ENCODE measurements around the gene IQCM. TPM values are rescaled to one million over a fixed set of nuclear protein-coding genes. Genes with fewer than 3 reads are reported as not detected.

IQCM gene
- polyA plus RNA-seq, 3 donors = not detected

GRCh38 chr4:149426461-149426860, 389.2 kb downstream of the IQCM start:
- Histone ChIP-seq H3K9me3 (replicated peaks in 1 of 2; ENCODE audit: control insufficient read depth in 1 of 2, insufficient read depth in 1 of 2, low read length in 2 of 2) (no peaks in the 10 kb centered on the region), H3K4me2 (replicated peaks; ENCODE audit: extremely low read depth, low read length, poor library complexity, severe bottlenecking) (no peak overlapping the region), H3K27ac (ENCODE audit: low read depth in 1 of 2, low read length in 2 of 2) (no peak overlapping the region), H4K20me1 (ENCODE audit: insufficient read depth, low read length) (no peaks in the 10 kb centered on the region), H2AFZ (ENCODE audit: insufficient read depth, low read depth, low read length, poor library complexity, severe bottlenecking) (no peak overlapping the region), H3K36me3 (replicated peaks in 1 of 2; ENCODE audit: control insufficient read depth in 1 of 2, insufficient read depth in 2 of 2, low read length in 2 of 2) (no peaks in the 10 kb centered on the region), H3K4me3 (replicated peaks in 1 of 3; ENCODE audit: low read depth in 2 of 3, low read length in 3 of 3) (no peak overlapping the region), H3K9ac (ENCODE audit: insufficient read depth, low read length, poor library complexity, severe bottlenecking) (no peak overlapping the region), H3K79me2 (ENCODE audit: insufficient read depth, low read length) (no peaks in the 10 kb centered on the region), H3K27me3 (ENCODE audit: control insufficient read depth in 2 of 2, insufficient read depth in 2 of 2, low read length in 2 of 2) (no peaks in the 10 kb centered on the region), H3K4me1 (ENCODE audit: control insufficient read depth in 1 of 2, insufficient read depth in 2 of 2, low read length in 2 of 2) (no peaks in the 10 kb centered on the region)
- no peaks in the 10 kb centered on the region for H3K4me1 Mint-ChIP-seq
- WGBS (ENCODE audit: insufficient coverage) = 100% methylated on average over 1 of the region's 1 CpG
- H3K9me3 Mint-ChIP-seq = peaks cover 0 to 2% (median 0%) of the 10 kb centered on the region in 7 donors
- H3K27me3 Mint-ChIP-seq (ENCODE audit: low read depth in 3 of 3) = no peaks in the 10 kb centered on the region
- intact Hi-C loops (cut with micrococcal nuclease) = no loop called here
- no peak for TF ChIP-seq CTCF (IDR thresholded peaks at IDR 0.05)
- no peaks in the 10 kb centered on the region for H3K36me3 Mint-ChIP-seq
- H3K4me3 Mint-ChIP-seq = no peak overlapping the region
- no peak for DNase-seq
- no peak overlapping the region for H3K27ac Mint-ChIP-seq

GRCh38 chr4:149409555-149409962, 406.1 kb downstream of the IQCM start:
- no peaks in the 10 kb centered on the region for H3K27me3 ChIP-seq (ENCODE audit: control insufficient read depth in 2 of 2, insufficient read depth in 2 of 2, low read length in 2 of 2)
- TF ChIP-seq CTCF (IDR thresholded peaks at IDR 0.05) = no peak
- Mint-ChIP-seq H3K27ac (no peak overlapping the region), H3K27me3 (ENCODE audit: low read depth in 3 of 3) (no peaks in the 10 kb centered on the region), H3K4me1 (no peaks in the 10 kb centered on the region), H3K4me3 (no peak overlapping the region), H3K9me3 (peaks cover 0 to 7% (median 0%) of the 10 kb centered on the region in 7 donors), H3K36me3 (no peaks in the 10 kb centered on the region)
- H3K4me2 ChIP-seq (replicated peaks; ENCODE audit: extremely low read depth, low read length, poor library complexity, severe bottlenecking) = no peak overlapping the region
- no peak for DNase-seq
- no peaks in the 10 kb centered on the region for H3K36me3 ChIP-seq (replicated peaks in 1 of 2; ENCODE audit: control insufficient read depth in 1 of 2, insufficient read depth in 2 of 2, low read length in 2 of 2)
- H2AFZ ChIP-seq (ENCODE audit: insufficient read depth, low read depth, low read length, poor library complexity, severe bottlenecking) = no peak overlapping the region
- H3K4me3 ChIP-seq (replicated peaks in 1 of 3; ENCODE audit: low read depth in 2 of 3, low read length in 3 of 3) = no peak overlapping the region
- H4K20me1 ChIP-seq (ENCODE audit: insufficient read depth, low read length) = no peaks in the 10 kb centered on the region
- H3K4me1 ChIP-seq (ENCODE audit: control insufficient read depth in 1 of 2, insufficient read depth in 2 of 2, low read length in 2 of 2) = no peaks in the 10 kb centered on the region
- intact Hi-C loops (cut with micrococcal nuclease) = no loop called here
- WGBS (ENCODE audit: insufficient coverage) = 79% methylated on average over 2 of the region's 3 CpGs
- H3K9me3 ChIP-seq (replicated peaks in 1 of 2; ENCODE audit: control insufficient read depth in 1 of 2, insufficient read depth in 1 of 2, low read length in 2 of 2) = peaks cover 0 to 7% of the 10 kb centered on the region in 2 donors
- H3K9ac ChIP-seq (ENCODE audit: insufficient read depth, low read length, poor library complexity, severe bottlenecking) = no peak overlapping the region
- H3K79me2 ChIP-seq (ENCODE audit: insufficient read depth, low read length) = no peaks in the 10 kb centered on the region
- H3K27ac ChIP-seq (ENCODE audit: low read depth in 1 of 2, low read length in 2 of 2) = no peak overlapping the region

Data from CD14-positive monocyte (primary cell).